Measurements from ENCODE around the gene VPS33B.

The VPS33B gene

DNA sequence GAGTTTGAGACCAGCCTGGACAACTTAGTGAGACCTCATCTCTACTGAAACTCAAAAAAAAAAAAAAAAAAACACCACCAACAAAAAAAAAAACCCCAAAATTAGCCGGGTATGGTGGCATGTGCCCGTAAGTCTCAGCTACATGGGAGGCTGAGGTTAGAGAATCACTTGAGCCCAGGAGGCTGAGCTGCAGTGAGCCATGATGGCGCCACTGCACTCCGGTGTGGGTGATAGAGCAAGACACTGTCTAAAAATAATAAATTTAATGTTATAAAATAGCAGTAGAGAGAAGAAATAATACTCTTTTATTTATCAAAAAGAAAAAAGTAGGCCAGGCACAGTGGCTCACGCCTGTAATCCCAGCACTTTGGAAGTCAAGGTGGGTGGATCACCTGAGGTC is 50.3 kb downstream of the VPS33B start:
- no peak for DNase-seq

- no peak for DNase-seq
Measured at GRCh38 chr15:90970274-90970673, 52.1 kb downstream of the VPS33B start.

GRCh38 chr15:90968434-90968833 is 54.0 kb downstream of the VPS33B start:
- no peak for DNase-seq

DNA sequence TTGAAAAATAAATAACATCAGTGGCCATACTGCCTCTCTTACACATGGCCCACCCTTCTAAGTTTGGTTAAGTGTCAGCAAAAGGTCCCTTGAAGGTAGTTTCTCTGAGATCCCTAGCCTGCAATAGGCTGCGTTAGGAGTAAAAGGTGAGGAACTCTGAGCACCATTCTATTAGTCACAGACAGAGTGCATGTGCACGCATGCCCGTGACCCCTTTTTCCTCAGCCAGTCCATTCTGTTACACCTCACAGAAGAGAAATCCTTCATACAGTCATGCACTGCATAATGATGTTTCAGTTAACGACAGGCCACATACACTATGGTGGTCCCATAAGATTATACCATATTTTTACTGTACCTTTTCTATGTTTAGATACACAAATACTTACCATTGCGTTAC is 55.2 kb downstream of the VPS33B start:
- no peak for DNase-seq

DNA sequence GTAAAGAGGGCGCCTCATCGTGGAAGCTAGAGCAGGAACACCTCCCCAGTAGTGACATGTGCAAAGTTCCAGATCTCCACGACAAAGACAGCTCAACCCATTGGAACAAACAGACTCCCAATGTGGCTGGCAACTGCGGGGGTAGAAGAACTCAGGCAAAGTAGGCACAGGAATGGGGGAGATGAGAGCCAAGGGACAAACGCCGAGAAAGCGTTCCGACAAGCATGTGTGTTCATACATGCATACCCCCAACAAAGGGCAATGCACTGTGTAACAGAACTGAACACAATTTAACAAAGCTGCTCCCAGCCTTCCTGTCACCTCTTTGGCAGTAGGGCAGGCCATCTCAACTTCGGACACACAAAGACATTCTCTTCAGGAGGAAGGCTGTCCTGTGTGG is 56.1 kb downstream of the VPS33B start:
- DNase-seq, result no peak

- no peak for DNase-seq
Measured at GRCh38 chr15:90962021-90962420, 60.4 kb downstream of the VPS33B start.

- DNase-seq, result no peak
Measured at GRCh38 chr15:90960298-90961091, 61.9 kb downstream of the VPS33B start.

GRCh38 chr15:90959894-90960293 is 62.5 kb downstream of the VPS33B start:
- no peak for DNase-seq

DNA sequence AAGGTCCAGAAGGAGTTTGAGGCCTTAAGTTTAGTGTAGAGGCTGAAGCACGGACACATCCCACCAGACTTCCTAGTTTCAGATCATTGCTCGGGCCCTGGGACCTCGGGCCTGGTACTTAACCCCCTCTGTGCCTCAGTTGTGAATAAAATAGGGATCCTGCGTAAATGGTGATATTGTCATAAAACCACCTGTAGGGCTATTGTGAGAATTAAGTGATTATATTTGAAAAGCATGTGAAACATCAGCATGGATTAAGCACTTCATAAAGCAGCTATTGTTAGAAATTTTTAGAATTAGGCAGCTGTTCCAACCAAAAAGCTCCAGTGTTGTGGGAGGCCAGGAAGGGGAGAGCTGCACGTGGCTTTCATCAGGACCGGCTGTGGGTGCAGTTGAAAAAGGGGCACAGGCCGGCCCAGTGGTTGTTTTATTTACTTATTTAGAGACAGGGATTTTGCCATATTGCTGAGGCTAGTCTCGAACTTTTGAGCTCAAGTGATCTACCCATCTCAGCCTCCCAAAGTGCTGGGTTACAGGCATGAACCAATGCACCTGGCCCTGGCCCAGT is 63.3 kb downstream of the VPS33B start:
- no peak for DNase-seq

GRCh38 chr15:90957791-90958190 is 64.6 kb downstream of the VPS33B start:
- no peak for DNase-seq

DNA sequence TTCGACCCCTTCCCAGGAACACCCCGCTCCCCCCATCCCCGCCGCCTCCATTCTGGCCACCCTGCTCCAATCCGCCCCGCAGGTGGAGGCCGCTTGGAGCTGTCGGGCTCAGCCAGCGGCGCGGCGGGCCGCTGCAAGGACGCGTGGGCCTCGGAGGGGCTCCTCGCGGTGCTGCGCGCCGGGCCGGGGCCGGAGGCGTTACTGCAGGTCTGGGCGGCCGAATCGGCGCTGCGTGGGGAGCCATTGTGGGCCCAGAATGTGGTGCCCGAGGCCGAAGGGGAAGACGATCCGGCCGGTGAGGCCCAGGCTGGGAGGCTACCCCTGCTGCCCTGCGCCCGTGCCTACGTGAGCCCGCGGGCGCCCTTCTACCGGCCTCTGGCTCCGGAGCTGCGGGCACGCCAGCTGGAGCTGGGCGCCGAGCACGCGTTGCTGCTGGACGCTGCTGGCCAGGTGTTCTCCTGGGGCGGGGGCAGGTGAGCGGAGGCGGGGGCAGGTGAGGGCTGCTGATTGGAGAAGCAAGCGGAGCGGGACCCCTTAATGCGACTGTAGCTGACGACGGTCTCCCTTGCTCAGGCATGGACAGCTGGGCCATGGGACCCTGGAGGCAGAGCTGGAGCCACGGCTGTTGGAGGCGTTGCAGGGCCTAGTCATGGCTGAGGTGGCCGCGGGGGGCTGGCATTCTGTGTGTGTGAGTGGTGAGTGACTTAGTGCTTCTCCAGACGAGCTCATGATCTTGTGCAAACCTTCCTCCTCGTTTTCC is 65.2 kb downstream of the VPS33B start:
- DNase-seq, result no peak

GRCh38 chr15:90956274-90957030 is 65.9 kb downstream of the VPS33B start:
- peak; percentile 48 for DNase-seq

DNA sequence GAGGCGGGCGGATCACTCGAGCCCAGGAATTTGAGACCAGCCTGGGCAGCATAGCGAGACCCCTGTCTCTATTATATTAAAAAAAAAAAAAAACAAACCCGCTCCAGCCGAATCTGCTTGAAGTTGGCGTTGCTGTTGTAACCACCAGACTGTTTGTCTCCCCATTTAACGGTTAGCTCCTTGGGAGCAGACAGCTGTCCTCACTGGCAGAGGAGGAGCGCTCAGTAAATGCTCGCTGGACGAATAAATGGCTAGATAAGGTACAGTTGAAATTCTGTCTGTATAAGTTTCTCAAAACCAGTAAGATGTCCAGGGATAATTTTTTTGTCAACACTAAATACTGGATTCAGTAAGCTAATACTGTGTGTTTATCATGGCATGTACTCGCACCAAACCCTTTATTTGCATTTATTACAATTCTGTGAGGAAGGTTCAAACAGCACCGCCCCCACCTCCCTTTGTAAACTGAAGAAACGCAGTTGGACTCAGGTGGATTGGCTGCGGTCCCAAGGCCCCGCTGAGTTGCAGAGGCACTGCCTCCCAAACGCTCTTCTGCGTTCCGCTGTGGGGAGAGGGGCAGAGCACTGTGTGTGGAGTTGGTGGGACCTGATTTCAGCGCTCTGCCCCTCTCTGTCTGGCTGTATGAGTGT is 66.6 kb downstream of the VPS33B start:
- DNase-seq, result no peak

DNA sequence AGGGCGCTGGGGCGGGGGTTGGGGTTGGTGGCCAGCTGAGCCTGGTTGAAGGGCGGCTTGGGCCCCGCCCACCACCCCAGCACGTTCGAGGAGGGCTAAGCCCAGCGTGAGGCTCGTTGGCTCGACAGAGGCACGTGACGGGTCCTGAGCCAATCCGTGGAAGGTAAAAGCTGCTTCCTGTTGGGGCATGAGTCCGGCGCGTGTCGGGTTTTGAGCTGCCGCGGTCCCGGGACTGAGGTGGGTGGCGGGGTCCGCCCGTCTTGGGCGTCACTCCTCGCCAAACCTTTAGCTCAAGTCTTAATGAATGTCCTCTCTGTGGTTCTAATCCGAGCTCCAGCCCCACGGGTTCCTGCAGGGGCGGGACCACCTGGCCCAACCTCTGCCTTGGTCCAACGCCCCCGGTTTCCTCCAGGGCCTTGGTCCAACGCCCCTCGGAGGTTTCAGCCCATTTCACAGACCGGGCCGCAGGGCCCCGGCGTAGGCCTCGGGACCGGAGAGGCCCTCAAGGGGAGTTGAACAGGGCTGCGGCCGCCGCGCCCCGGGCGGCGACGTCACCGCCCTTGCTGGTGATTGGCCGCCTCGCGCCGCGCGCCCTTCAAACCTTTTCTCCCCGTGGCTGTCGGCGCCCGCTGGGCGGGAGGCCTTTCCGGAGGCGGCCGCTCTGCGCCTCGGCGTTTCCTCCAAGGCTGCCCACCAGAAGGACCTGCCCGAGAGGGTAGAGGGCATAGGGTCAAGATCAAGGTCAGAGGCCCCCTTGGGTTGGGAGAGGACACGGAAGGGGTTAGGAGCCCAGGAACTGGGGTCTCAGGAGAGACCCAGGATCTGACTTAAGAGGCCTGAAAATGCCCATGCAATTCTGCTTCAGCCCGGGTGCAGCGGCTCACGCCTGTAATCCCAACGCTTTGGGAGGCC is 67.4 kb downstream of the VPS33B start, which contains the start of gene RCCD1:
RCCD1 (plus strand) TSS at position 173 of the 912 bp plus-strand sequence. CDS start 1,851 bp downstream, outside the sequence.
- DNase-seq, result peak; percentile 94

- DNase-seq, result no peak
Measured at GRCh38 chr15:90953947-90954711, 68.3 kb downstream of the VPS33B start.

DNA sequence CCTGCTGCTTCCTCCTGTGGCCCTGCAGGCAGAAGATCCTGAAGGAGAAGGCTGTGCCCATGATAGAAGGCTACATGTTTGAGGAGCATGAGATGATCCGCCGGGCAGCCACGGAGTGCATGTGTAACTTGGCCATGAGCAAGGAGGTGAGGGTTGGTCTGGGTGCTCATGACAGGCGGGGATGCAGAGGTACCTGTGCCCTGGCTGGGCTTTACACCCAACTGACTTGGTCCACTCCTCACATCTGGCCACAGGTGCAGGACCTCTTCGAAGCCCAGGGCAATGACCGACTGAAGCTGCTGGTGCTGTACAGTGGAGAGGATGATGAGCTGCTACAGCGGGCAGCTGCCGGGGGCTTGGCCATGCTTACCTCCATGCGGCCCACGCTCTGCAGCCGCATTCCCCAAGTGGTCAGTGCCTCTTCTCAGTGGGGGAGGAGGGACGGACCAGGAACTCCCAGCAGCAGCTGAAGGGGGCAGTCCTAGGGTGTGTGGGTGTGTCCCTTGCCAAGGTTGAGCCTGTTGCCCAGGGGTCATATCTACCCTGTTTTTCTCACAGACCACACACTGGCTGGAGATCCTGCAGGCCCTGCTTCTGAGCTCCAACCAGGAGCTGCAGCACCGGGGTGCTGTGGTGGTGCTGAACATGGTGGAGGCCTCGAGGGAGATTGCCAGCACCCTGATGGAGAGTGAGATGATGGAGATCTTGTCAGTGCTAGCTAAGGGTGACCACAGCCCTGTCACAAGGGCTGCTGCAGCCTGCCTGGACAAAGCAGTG is 69.3 kb downstream of the VPS33B start:
- no peak for DNase-seq

DNA sequence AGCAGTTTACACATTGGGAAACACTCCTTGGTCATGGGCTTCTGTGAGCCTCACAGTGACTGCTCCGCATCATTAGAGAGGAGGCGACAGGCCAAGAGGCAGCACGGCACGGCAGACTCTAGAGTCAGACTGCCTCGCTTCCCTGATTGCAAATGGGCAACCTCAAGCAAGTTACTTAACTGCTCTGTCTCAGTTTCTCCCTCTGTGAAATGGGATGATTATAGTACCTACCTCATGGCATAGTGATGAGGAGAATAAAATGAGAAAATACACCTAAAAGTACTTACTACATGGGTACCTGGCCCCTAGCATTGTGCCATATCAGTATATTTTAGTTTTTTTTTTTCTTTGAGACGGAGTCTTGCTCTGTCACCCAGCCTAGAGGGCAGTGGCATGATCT is 71.7 kb downstream of the VPS33B start:
- DNase-seq, result no peak

- no peak for DNase-seq
Measured at GRCh38 chr15:90949979-90950675, 72.3 kb downstream of the VPS33B start.
